Aorta (tissue), 5 donors: ENCODE results near the gene MAPK7. TPM values are rescaled to one million over a fixed set of nuclear protein-coding genes. Genes with fewer than 3 reads are reported as not detected.
"Not testable (repeated sequence)": the region's sequence is repeated elsewhere in the genome, so short reads cannot be mapped to it uniquely, and the experiment has no call there.

Source experiments
- ATAC-seq: fragments of 200-7000 bp; cut with Tn5 transposase; one replicate; pipeline ENCODE4 v1.9.1; 2022; ENCODE audit warnings: moderate library complexity; ENCODE audit not compliant: low FRiP score
- DNase-seq, 2 donors: peaks; one replicate each; pipeline ENCODE4 v3.0.0-alpha.2; 2020
- H3K27ac ChIP-seq, 2 donors: one replicate each; pipeline ENCODE4 v1.5.1; 2013; ENCODE audit warnings: low read length in 2 of 2, mild to moderate bottlenecking in 2 of 2, moderate library complexity in 2 of 2, control low read depth in 1 of 2, inconsistent platforms in 1 of 2, low read depth in 1 of 2
- H3K27me3 ChIP-seq, 2 donors: one replicate each; pipeline ENCODE4 v1.6.1; 2013; ENCODE audit warnings: control low read depth in 1 of 2, low read length in 1 of 2, mild to moderate bottlenecking in 1 of 2, moderate library complexity in 1 of 2; ENCODE audit not compliant: insufficient read depth in 2 of 2, control insufficient read depth in 1 of 2
- H3K36me3 ChIP-seq, 2 donors: one replicate each; pipeline ENCODE4 v1.6.1; 2013; ENCODE audit warnings: control low read depth in 1 of 2, low read length in 1 of 2, mild to moderate bottlenecking in 1 of 2; ENCODE audit not compliant: insufficient read depth in 2 of 2, control insufficient read depth in 1 of 2
- H3K4me1 ChIP-seq, 2 donors: one replicate each; pipeline ENCODE4 v1.6.1; 2013; ENCODE audit warnings: low read length in 2 of 2, control low read depth in 1 of 2, mild to moderate bottlenecking in 1 of 2, moderate library complexity in 1 of 2; ENCODE audit not compliant: insufficient read depth in 2 of 2, control insufficient read depth in 1 of 2
- H3K4me3 ChIP-seq, 2 donors: one replicate each; pipeline ENCODE4 v1.5.1; 2013; ENCODE audit warnings: low read length in 2 of 2, control low read depth in 1 of 2, mild to moderate bottlenecking in 1 of 2
- H3K9me3 ChIP-seq: one replicate; pipeline ENCODE4 v1.6.1; 2013; ENCODE audit warnings: mild to moderate bottlenecking, low read length; ENCODE audit not compliant: control insufficient read depth
- WGBS, 2 donors: extraction: QIAGEN DNeasy Blood & Tissue Kit; methylation state at CpG; one replicate each; pipeline ENCODE4 v1.1.7; 2013; 5-methylcytosine and 5-hydroxymethylcytosine counted together
- intact Hi-C, 2 donors: fragments of 100-400 bp; cut with DNase I; formaldehyde crosslinking; loops; one replicate each; pipeline versions ENCODE4 v1.14.2 to v1.15.0; 2022
- polyA plus RNA-seq, 2 donors: library from polyadenylated mRNA; stranded (reverse); fragments of 200-250 nt; gene quantifications; one replicate each; pipeline ENCODE4 v1.2.3, GENCODE V29; 2013
- total RNA-seq, 2 donors: library from RNA; stranded (reverse); fragmentation: NEBNext Ultra II Directional; extraction: Animal tissue kit (Norgen Biotek cat#: 25700); gene quantifications; one replicate each; pipeline ENCODE4 v1.2.1, GENCODE V29; 2021
- donor health status: healthy with polysubstance abuse.
- donor health status: Bipolar disorder and iron deficiency.
- donor health status: DM: no; HTN: no; CAD: no.
- donor health status: DM: no; HTN: no; CAD: no.
- donor health status: DM: yes; HTN: yes; CAD: no.

MAPK7 gene
- total and polyA plus RNA-seq, 4 donors: 5.4 to 34.1 (median 29.5) TPM

GRCh38 chr17:19346351-19347255, 31.7 kb upstream of the MAPK7 start:
- Histone ChIP-seq H3K4me1 (no peaks in the 10 kb centered on the region), H3K27ac (peak overlapping the region; percentile 49 to 78), H3K4me3 (no peak overlapping the region), H3K27me3 (no peaks in the 10 kb centered on the region), H3K9me3 (no peaks in the 10 kb centered on the region), H3K36me3 (no peaks in the 10 kb centered on the region)
- ATAC-seq (peak; percentile 79), DNase-seq (peak; percentile 92 to 94)
- WGBS, 2 donors: 9 to 16% methylated on average over 19 of the region's 19 CpGs
- intact Hi-C loops: no loop called here

GRCh38 chr17:19347323-19348080, 30.8 kb upstream of the MAPK7 start:
- peak overlapping the region in 1 of 2 donors; percentile 0 for H3K27ac ChIP-seq
- H3K36me3 ChIP-seq: no peaks in the 10 kb centered on the region
- no peak overlapping the region for H3K4me3 ChIP-seq
- 76 to 79% methylated on average over 13 of the region's 13 CpGs for WGBS, 2 donors
- intact Hi-C loops: no loop called here
- DNase-seq (peak; percentile 42 to 68), ATAC-seq (no peak)
- no peaks in the 10 kb centered on the region for H3K4me1 ChIP-seq
- no peaks in the 10 kb centered on the region for H3K27me3 ChIP-seq
- no peaks in the 10 kb centered on the region for H3K9me3 ChIP-seq

- Histone ChIP-seq H3K4me3 (no peak overlapping the region), H3K27me3 (no peaks in the 10 kb centered on the region), H3K27ac (no peak overlapping the region), H3K4me1 (no peaks in the 10 kb centered on the region), H3K9me3 (no peaks in the 10 kb centered on the region), H3K36me3 (no peaks in the 10 kb centered on the region)
- ATAC-seq (no peak), DNase-seq (peak in 1 of 2 donors; percentile 30)
- WGBS, 2 donors: 90 to 91% methylated on average over 9 of the region's 9 CpGs
- intact Hi-C loops: no loop called here
Measured at GRCh38 chr17:19348081-19348650, 30.1 kb upstream of the MAPK7 start.

- no peaks in the 10 kb centered on the region for H3K36me3 ChIP-seq
- H3K4me3 ChIP-seq: no peak overlapping the region
- H3K27me3 ChIP-seq: no peaks in the 10 kb centered on the region
- 92 to 95% methylated on average over 9 of the region's 9 CpGs for WGBS, 2 donors
- no peak for ATAC-seq
- no peaks in the 10 kb centered on the region for H3K9me3 ChIP-seq
- no peaks in the 10 kb centered on the region for H3K4me1 ChIP-seq
- intact Hi-C loops: no loop called here
- no peak overlapping the region for H3K27ac ChIP-seq
- peak; percentile 20 to 52 for DNase-seq
Measured at GRCh38 chr17:19348806-19349205, 29.5 kb upstream of the MAPK7 start.

- H3K27ac ChIP-seq, H3K9me3 ChIP-seq, H3K4me1 ChIP-seq, intact Hi-C loops, H3K4me3 ChIP-seq, H3K36me3 ChIP-seq, ATAC-seq, H3K27me3 ChIP-seq: not testable (repeated sequence)
- DNase-seq: peak in 1 of 2 donors; percentile 2
- 93 to 94% methylated on average over 11 of the region's 11 CpGs for WGBS, 2 donors
Measured at GRCh38 chr17:19353401-19353800, 24.9 kb upstream of the MAPK7 start.

GRCh38 chr17:19354748-19355147, 23.6 kb upstream of the MAPK7 start:
- H3K4me3 ChIP-seq: no peak overlapping the region

GRCh38 chr17:19357351-19357750, 20.9 kb upstream of the MAPK7 start:
- intact Hi-C loops: no loop called here
- WGBS, 2 donors: 88% methylated on average over 7 of the region's 7 CpGs
- no peaks in the 10 kb centered on the region for H3K27me3 ChIP-seq
- H3K4me1 ChIP-seq: no peaks in the 10 kb centered on the region
- DNase-seq: peak; percentile 23 to 52
- ATAC-seq: no peak
- no peaks in the 10 kb centered on the region for H3K9me3 ChIP-seq
- no peak overlapping the region for H3K27ac ChIP-seq
- H3K4me3 ChIP-seq: no peak overlapping the region
- H3K36me3 ChIP-seq: no peaks in the 10 kb centered on the region

More at GRCh38 chr17:19354748-19355147, 23.6 kb upstream of the MAPK7 start:
- intact Hi-C loops: no loop called here
- Histone ChIP-seq H3K27ac (no peak overlapping the region), H3K36me3 (no peaks in the 10 kb centered on the region), H3K9me3 (no peaks in the 10 kb centered on the region), H3K27me3 (no peaks in the 10 kb centered on the region), H3K4me1 (no peaks in the 10 kb centered on the region)
- WGBS, 2 donors: 74 to 82% methylated on average over 6 of the region's 6 CpGs
- no peak for DNase-seq
- no peak for ATAC-seq

- WGBS, 2 donors: 82 to 87% methylated on average over 7 of the region's 7 CpGs
- intact Hi-C loops: no loop called here
Measured at GRCh38 chr17:19357761-19358160, 20.5 kb upstream of the MAPK7 start.

More at GRCh38 chr17:19357761-19358160, 20.5 kb upstream of the MAPK7 start:
- Histone ChIP-seq H3K36me3 (no peaks in the 10 kb centered on the region), H3K4me1 (no peaks in the 10 kb centered on the region), H3K9me3 (no peaks in the 10 kb centered on the region), H3K4me3 (no peak overlapping the region), H3K27ac (no peak overlapping the region), H3K27me3 (no peaks in the 10 kb centered on the region)
- DNase-seq (peak; percentile 15 to 57), ATAC-seq (no peak)
